A549 treated with AZD2906 at 1 μM for 4 hours (cell line): ENCODE data around the gene PAOX. TPM values are rescaled to one million over a fixed set of nuclear protein-coding genes. Genes with fewer than 3 reads are reported as not detected.

ENCODE experiments used
- total RNA-seq: library from RNA; stranded (reverse); fragments of 200-300 nt; extraction: Qiagen RNA extraction; gene quantifications from 5 replicates; pipeline ENCODE4 v1.2.3, GENCODE V29; 2022

PAOX gene
- total RNA-seq: 1.5 to 2.4 TPM (median 2.0 TPM) in 5 replicates

GRCh38 chr10:133379152-133379800 is at the start of gene PAOX:
PAOX (plus strand) TSS chr10:133379262; CDS start chr10:133379317, 55 bp downstream.

GRCh38 chr10:133336577-133337369 is 42.3 kb upstream of the PAOX start, which contains the start of gene CALY:
CALY (minus strand) TSS chr10:133336896; CDS start chr10:133328989, 7,907 bp downstream.

GRCh38 chr10:133357285-133358161 is 21.5 kb upstream of the PAOX start, which contains the start of gene FUOM:
FUOM (minus strand) TSS chr10:133358019; CDS start chr10:133358007, 12 bp downstream.

GRCh38 chr10:133373174-133374090 is 5.6 kb upstream of the PAOX start, which contains the start of gene ECHS1:
ECHS1 (minus strand) TSS chr10:133373354; CDS start chr10:133373333, 21 bp downstream.

GRCh38 chr10:133394064-133394663 is 15.1 kb downstream of the PAOX start, which contains the start of gene MTG1:
MTG1 (plus strand) TSS chr10:133394157; CDS start chr10:133394221, 64 bp downstream.

GRCh38 chr10:133424601-133425000 is 45.5 kb downstream of the PAOX start, which contains the start of gene SPRN:
SPRN (minus strand) TSS chr10:133424625; CDS start chr10:133423681, 944 bp downstream.

Other genes with a start within 250 kb of the PAOX start
- 0.74 to 2.0 TPM (median 1.2 TPM) in 5 replicates for gene KNDC1, start 219.0 kb upstream of the PAOX start, total RNA-seq
- not detected in 5 replicates for gene UTF1, start 149.0 kb upstream of the PAOX start, total RNA-seq
- 0.02 TPM in 1 of 5 replicates, not detected in the others for gene VENTX, start 141.4 kb upstream of the PAOX start, total RNA-seq
- gene ADAM8, start 102.4 kb upstream of the PAOX start, total RNA-seq: 2.2 to 4.2 TPM (median 2.9 TPM) in 5 replicates
- gene TUBGCP2, start 70.4 kb upstream of the PAOX start, total RNA-seq: 31.3 to 45.8 TPM (median 42.1 TPM) in 5 replicates
- gene ZNF511, start 70.3 kb upstream of the PAOX start, total RNA-seq: 60.4 to 72.4 TPM (median 65.9 TPM) in 5 replicates
- 0.07 to 0.78 TPM (median 0.63 TPM) in 5 replicates for gene CALY, start 42.4 kb upstream of the PAOX start, total RNA-seq
- 0.15 to 0.16 TPM in 2 of 5 replicates, not detected in the others for gene PRAP1, start 31.9 kb upstream of the PAOX start, total RNA-seq
- 14.2 to 18.2 TPM (median 14.9 TPM) in 5 replicates for gene FUOM, start 21.2 kb upstream of the PAOX start, total RNA-seq
- 128 to 156 TPM (median 144 TPM) in 5 replicates for gene ECHS1, start 5.9 kb upstream of the PAOX start, total RNA-seq
- gene MTG1, start 14.9 kb downstream of the PAOX start, total RNA-seq: 43.3 to 54.1 TPM (median 51.3 TPM) in 5 replicates
- 0.30 to 0.39 TPM (median 0.32 TPM) in 5 replicates for gene SPRN, start 45.4 kb downstream of the PAOX start, total RNA-seq
- gene SCART1, start 74.7 kb downstream of the PAOX start, total RNA-seq: 0.10 to 0.32 TPM (median 0.20 TPM) in 5 replicates
- 0.15 to 0.40 TPM (median 0.23 TPM) in 4 of 5 replicates, not detected in the other for gene CYP2E1, start 148.1 kb downstream of the PAOX start, total RNA-seq
- gene SYCE1, start 186.3 kb downstream of the PAOX start, total RNA-seq: not detected in 5 replicates
- 0.08 to 0.16 TPM (median 0.14 TPM) in 5 replicates for gene FRG2B, start 247.5 kb downstream of the PAOX start, total RNA-seq